Measurements from ENCODE around the gene F9.
"Not testable (repeated sequence)": the region's sequence is repeated elsewhere in the genome, so short reads cannot be mapped to it uniquely, and the experiment has no call there.

- not testable (repeated sequence) for TF ChIP-seq CTCF (IDR thresholded peaks at IDR 0.05; ENCODE audit: insufficient read depth, low read depth, low read length); EZH2 (IDR thresholded peaks at IDR 0.05; ENCODE audit: insufficient read depth, low read length)
Observed at GRCh38 chrX:139528829-139529228, 1.7 kb upstream of the F9 start.

Data from astrocyte (in vitro differentiated cells and primary cell).